PC-9 (cell line): ENCODE results near the gene SLC38A3.

Experiments
- EZH2 ChIP-seq: fragments of 200-600 bp; sonication (generic); IDR thresholded peaks from 2 replicates; pipeline ENCODE4 v1.8.0; 2017; ENCODE audit warnings: antibody characterized with exemption, low read depth
- TF ChIP-seq, protein P1 (sequence below): fragments of 200-600 bp; sonication (generic); conservative IDR thresholded peaks from 2 replicates; pipeline ENCODE4 v1.6.1; 2017; ENCODE audit warnings: mixed run types, antibody characterized with exemption, mild to moderate bottlenecking, moderate library complexity

DNA sequence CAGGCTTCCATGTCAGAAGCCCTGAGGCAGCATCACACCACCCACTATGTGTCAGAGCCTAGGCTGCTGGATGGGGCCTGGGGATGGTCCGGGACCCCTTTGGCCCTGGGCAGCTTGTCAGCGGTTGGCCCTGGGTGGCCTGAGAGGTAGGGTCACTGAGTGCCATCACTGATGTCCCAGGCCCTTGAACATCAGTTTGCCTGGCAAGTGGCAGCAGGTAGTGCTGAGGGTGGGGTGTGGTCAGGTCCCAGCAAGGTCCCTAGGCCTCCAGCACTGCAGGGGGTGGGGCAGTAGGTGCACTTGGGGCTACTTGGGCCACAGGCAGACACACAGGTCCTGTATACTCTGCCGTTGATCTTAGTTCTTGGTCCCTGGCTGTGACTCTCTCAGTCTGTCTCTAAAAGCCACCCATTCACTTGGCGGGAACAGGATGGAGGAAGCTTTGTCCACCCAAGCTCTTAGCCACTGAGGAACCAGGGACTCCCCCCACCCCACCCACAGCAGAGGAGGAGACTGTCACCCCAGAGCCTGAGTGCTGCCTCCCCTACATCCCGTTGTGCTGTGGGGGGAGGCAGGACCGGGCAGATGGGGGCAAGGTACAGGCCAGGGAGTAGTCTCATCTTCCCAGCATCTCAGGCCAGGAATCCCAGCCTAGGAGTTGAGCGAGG, 36.8 kb downstream of the SLC38A3 start:
- TF ChIP-seq, protein P1, sequence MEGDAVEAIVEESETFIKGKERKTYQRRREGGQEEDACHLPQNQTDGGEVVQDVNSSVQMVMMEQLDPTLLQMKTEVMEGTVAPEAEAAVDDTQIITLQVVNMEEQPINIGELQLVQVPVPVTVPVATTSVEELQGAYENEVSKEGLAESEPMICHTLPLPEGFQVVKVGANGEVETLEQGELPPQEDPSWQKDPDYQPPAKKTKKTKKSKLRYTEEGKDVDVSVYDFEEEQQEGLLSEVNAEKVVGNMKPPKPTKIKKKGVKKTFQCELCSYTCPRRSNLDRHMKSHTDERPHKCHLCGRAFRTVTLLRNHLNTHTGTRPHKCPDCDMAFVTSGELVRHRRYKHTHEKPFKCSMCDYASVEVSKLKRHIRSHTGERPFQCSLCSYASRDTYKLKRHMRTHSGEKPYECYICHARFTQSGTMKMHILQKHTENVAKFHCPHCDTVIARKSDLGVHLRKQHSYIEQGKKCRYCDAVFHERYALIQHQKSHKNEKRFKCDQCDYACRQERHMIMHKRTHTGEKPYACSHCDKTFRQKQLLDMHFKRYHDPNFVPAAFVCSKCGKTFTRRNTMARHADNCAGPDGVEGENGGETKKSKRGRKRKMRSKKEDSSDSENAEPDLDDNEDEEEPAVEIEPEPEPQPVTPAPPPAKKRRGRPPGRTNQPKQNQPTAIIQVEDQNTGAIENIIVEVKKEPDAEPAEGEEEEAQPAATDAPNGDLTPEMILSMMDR: no peak
- TF ChIP-seq EZH2: no peak
